MM.1S (cell line): ENCODE data around the gene GK2.

Experiments
- EZH2 ChIP-seq: fragments of 300-600 bp; sonication (generic); optimal IDR thresholded peaks from 2 replicates; pipeline ENCODE3; 2017; ENCODE audit warnings: low read depth, mild to moderate bottlenecking, antibody characterized with exemption, low read length, mixed read lengths
- EZH2phosphoT487 ChIP-seq: fragments of 300-600 bp; sonication (generic); IDR thresholded peaks from 2 replicates; pipeline ENCODE4 v1.6.1; 2018; ENCODE audit warnings: antibody characterized with exemption, low read length
- TF ChIP-seq, protein P1 (sequence below): fragments of 300-600 bp; sonication (generic); IDR thresholded peaks from 2 replicates; pipeline ENCODE4 v1.5.1; 2016; ENCODE audit warnings: antibody characterized with exemption, low read length, mixed read lengths

GRCh38 chr4:79431839-79432238, 23.8 kb upstream of the GK2 start:
- TF ChIP-seq, protein P1, sequence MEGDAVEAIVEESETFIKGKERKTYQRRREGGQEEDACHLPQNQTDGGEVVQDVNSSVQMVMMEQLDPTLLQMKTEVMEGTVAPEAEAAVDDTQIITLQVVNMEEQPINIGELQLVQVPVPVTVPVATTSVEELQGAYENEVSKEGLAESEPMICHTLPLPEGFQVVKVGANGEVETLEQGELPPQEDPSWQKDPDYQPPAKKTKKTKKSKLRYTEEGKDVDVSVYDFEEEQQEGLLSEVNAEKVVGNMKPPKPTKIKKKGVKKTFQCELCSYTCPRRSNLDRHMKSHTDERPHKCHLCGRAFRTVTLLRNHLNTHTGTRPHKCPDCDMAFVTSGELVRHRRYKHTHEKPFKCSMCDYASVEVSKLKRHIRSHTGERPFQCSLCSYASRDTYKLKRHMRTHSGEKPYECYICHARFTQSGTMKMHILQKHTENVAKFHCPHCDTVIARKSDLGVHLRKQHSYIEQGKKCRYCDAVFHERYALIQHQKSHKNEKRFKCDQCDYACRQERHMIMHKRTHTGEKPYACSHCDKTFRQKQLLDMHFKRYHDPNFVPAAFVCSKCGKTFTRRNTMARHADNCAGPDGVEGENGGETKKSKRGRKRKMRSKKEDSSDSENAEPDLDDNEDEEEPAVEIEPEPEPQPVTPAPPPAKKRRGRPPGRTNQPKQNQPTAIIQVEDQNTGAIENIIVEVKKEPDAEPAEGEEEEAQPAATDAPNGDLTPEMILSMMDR = no peak
- TF ChIP-seq EZH2 (no peak), EZH2phosphoT487 (no peak)
